H9 (cell line): ENCODE measurements around the gene ARHGAP31. TPM values are rescaled to one million over a fixed set of nuclear protein-coding genes. Genes with fewer than 3 reads are reported as not detected.
A peak's percentile ranks its signal among the peaks of the same experiment; 100 is the strongest.

Source experiments
- DNase-seq: peaks from one replicate; pipeline ENCODE4 v3.0.0-alpha.2; 2017
- H2AFZ ChIP-seq: one replicate; pipeline ENCODE4 v1.6.1; 2013; ENCODE audit warnings: mild to moderate bottlenecking, low read length, control low read depth, moderate library complexity
- H2AK5ac ChIP-seq: 2 replicates; pipeline ENCODE4 v1.6.1; 2013; ENCODE audit warnings: low read length, control low read depth, mixed read lengths; ENCODE audit not compliant: insufficient read length
- H2BK120ac ChIP-seq: one replicate; pipeline ENCODE4 v1.6.1; 2013; ENCODE audit warnings: low read depth, mild to moderate bottlenecking, low read length, control low read depth, inconsistent platforms; ENCODE audit not compliant: poor library complexity, severe bottlenecking
- H2BK12ac ChIP-seq: 2 replicates; pipeline ENCODE4 v1.6.1; 2013; ENCODE audit warnings: low read length, control low read depth, mixed read lengths, low read depth; ENCODE audit not compliant: insufficient read length
- H2BK15ac ChIP-seq: 2 replicates; pipeline ENCODE4 v1.6.1; 2013; ENCODE audit warnings: low read depth, low read length, control low read depth
- H2BK20ac ChIP-seq: one replicate; pipeline ENCODE4 v1.6.1; 2013; ENCODE audit warnings: low read depth, mild to moderate bottlenecking, low read length, control low read depth, inconsistent platforms; ENCODE audit not compliant: poor library complexity, severe bottlenecking
- H2BK5ac ChIP-seq: 2 replicates; pipeline ENCODE4 v1.6.1; 2013; ENCODE audit warnings: low read length, control low read depth, mixed read lengths; ENCODE audit not compliant: insufficient read length
- H3K14ac ChIP-seq: 2 replicates; pipeline ENCODE4 v1.6.1; 2013; ENCODE audit warnings: low read length, control low read depth; ENCODE audit not compliant: insufficient read depth
- H3K18ac ChIP-seq: 2 replicates; pipeline ENCODE4 v1.6.1; 2013; ENCODE audit warnings: low read depth, mild to moderate bottlenecking, mixed read lengths, low read length, control low read depth; ENCODE audit not compliant: insufficient read length
- H3K23ac ChIP-seq: 2 replicates; pipeline ENCODE4 v1.6.1; 2013; ENCODE audit warnings: low read length, control low read depth, mixed read lengths, low read depth; ENCODE audit not compliant: insufficient read length
- H3K23me2 ChIP-seq: 2 replicates; pipeline ENCODE4 v1.6.1; 2013; ENCODE audit warnings: low read depth, mild to moderate bottlenecking, mixed read lengths, low read length, control low read depth; ENCODE audit not compliant: insufficient read length, poor library complexity, severe bottlenecking
- H3K27ac ChIP-seq: 2 replicates; pipeline ENCODE4 v1.5.1; 2013; ENCODE audit warnings: low read length, control low read depth, mixed read lengths, low read depth; ENCODE audit not compliant: insufficient read length
- H3K27me3 ChIP-seq: 2 replicates; pipeline ENCODE4 v1.6.1; 2013; ENCODE audit warnings: low read length, control low read depth, inconsistent platforms; ENCODE audit not compliant: insufficient read depth
- H3K4ac ChIP-seq: 2 replicates; pipeline ENCODE4 v1.6.1; 2013; ENCODE audit warnings: low read depth, mild to moderate bottlenecking, control low read depth, inconsistent platforms, low read length, moderate library complexity
- H3K4me1 ChIP-seq: 2 replicates; pipeline ENCODE4 v1.6.1; 2013; ENCODE audit warnings: low read length, control low read depth, inconsistent platforms; ENCODE audit not compliant: insufficient read depth
- H3K4me2 ChIP-seq: 2 replicates; pipeline ENCODE4 v1.6.1; 2013; ENCODE audit warnings: low read length, control low read depth, mixed read lengths; ENCODE audit not compliant: insufficient read length, insufficient read depth
- H3K56ac ChIP-seq: 2 replicates; pipeline ENCODE4 v1.6.1; 2013; ENCODE audit warnings: low read depth, mild to moderate bottlenecking, mixed read lengths, low read length, control low read depth; ENCODE audit not compliant: insufficient read length
- H3K79me1 ChIP-seq: 2 replicates; pipeline ENCODE4 v1.6.1; 2013; ENCODE audit warnings: low read depth, mild to moderate bottlenecking, moderate library complexity, low read length, control low read depth, inconsistent platforms; ENCODE audit not compliant: insufficient read depth, poor library complexity, severe bottlenecking
- H3K79me2 ChIP-seq: 2 replicates; pipeline ENCODE4 v1.6.1; 2013; ENCODE audit warnings: low read length, control low read depth, inconsistent platforms; ENCODE audit not compliant: insufficient read depth
- H3K9ac ChIP-seq: 2 replicates; pipeline ENCODE4 v1.6.1; 2013; ENCODE audit warnings: low read length, control low read depth, mixed read lengths; ENCODE audit not compliant: insufficient read length; ENCODE audit errors: extremely low read depth
- H3K9me3 ChIP-seq: one replicate; pipeline ENCODE4 v1.6.1; 2013; ENCODE audit warnings: low read depth, low read length, inconsistent platforms; ENCODE audit not compliant: control insufficient read depth
- H3T11ph ChIP-seq: one replicate; pipeline ENCODE4 v1.6.1; 2013; ENCODE audit warnings: mild to moderate bottlenecking, low read length, control low read depth, inconsistent platforms
- H4K20me1 ChIP-seq: one replicate; pipeline ENCODE4 v1.6.1; 2013; ENCODE audit not compliant: control insufficient read depth, insufficient read length, insufficient read depth
- H4K5ac ChIP-seq: 2 replicates; pipeline ENCODE4 v1.6.1; 2013; ENCODE audit warnings: low read depth, mild to moderate bottlenecking, mixed read lengths, low read length, control low read depth; ENCODE audit not compliant: insufficient read length
- H4K8ac ChIP-seq: replicated peaks from 2 replicates; pipeline ENCODE4 v1.6.1; 2013; ENCODE audit warnings: low read length, control low read depth, mixed read lengths, low read depth; ENCODE audit not compliant: insufficient read length
- H4K91ac ChIP-seq: 2 replicates; pipeline ENCODE4 v1.6.1; 2013; ENCODE audit warnings: low read depth, mild to moderate bottlenecking, moderate library complexity, mixed read lengths, low read length, control low read depth; ENCODE audit not compliant: insufficient read length
- H3K27ac Mint-ChIP-seq, 3 experiments: 2 replicates in 2 of 3; 3 replicates in 1 of 3; pipeline ENCODE4 v1.8.0; 2020 to 2021; ENCODE audit warnings: mixed read lengths in 3 of 3, mild to moderate bottlenecking in 1 of 3, moderate library complexity in 1 of 3
- H3K27me3 Mint-ChIP-seq: 2 replicates; pipeline ENCODE4 v1.8.0; 2021; ENCODE audit warnings: low read depth, mild to moderate bottlenecking, moderate library complexity, mixed read lengths
- H3K36me3 Mint-ChIP-seq, 3 experiments: 2 replicates in 2 of 3; 3 replicates in 1 of 3; pipeline ENCODE4 v1.8.0; 2020 to 2021; ENCODE audit warnings: low read depth in 3 of 3, mixed read lengths in 3 of 3; ENCODE audit not compliant: insufficient read depth in 1 of 3
- H3K4me1 Mint-ChIP-seq, 2 experiments: 2 replicates each; pipeline ENCODE4 v1.8.0; 2020; ENCODE audit warnings: mixed read lengths in 2 of 2
- H3K4me3 Mint-ChIP-seq, 2 experiments: 2 replicates in 1 of 2; 3 replicates in 1 of 2; pipeline ENCODE4 v1.8.0; 2020 to 2021; ENCODE audit warnings: mild to moderate bottlenecking in 2 of 2, mixed read lengths in 2 of 2, moderate library complexity in 1 of 2
- H3K9me3 Mint-ChIP-seq, 2 experiments: 2 replicates in 1 of 2; 3 replicates in 1 of 2; pipeline ENCODE4 v1.8.0; 2020; ENCODE audit warnings: mild to moderate bottlenecking in 2 of 2, mixed read lengths in 2 of 2, moderate library complexity in 1 of 2
- CTCF ChIP-seq: fragments of 200-600 bp; sonication (generic); conservative IDR thresholded peaks from 3 replicates; pipeline ENCODE4 v1.8.0; 2021; ENCODE audit warnings: antibody characterized with exemption, mild to moderate bottlenecking
- WGBS: extraction: QIAGEN DNeasy Blood & Tissue Kit; methylation state at CpG from one replicate; pipeline ENCODE4 v1.1.7; 2013; ENCODE audit warnings: missing lambda C conversion rate, low lambda C conversion rate, mixed read lengths; ENCODE audit not compliant: insufficient read length; ENCODE audit errors: extremely low coverage; 5-methylcytosine and 5-hydroxymethylcytosine counted together
- total RNA-seq: library from RNA; stranded (reverse); gene quantifications from 2 replicates; pipeline ENCODE4 v1.2.1, GENCODE V29; 2021

Gene ARHGAP31
- total RNA-seq, 1 experiment from 2014 or later: 2.2 TPM

GRCh38 chr3:119343719-119344118 is 49.5 kb downstream of the ARHGAP31 start:
- no CpG with 5 or more reads among the region's 5 CpGs for WGBS
- H4K91ac ChIP-seq: no peak overlapping the region
- H3K27me3 ChIP-seq: no peaks in the 10 kb centered on the region
- H2BK12ac ChIP-seq: no peak overlapping the region
- H4K8ac ChIP-seq: no peak overlapping the region
- H2BK15ac ChIP-seq: no peak overlapping the region
- H3K4me1 ChIP-seq: peaks cover 3% of the 10 kb centered on the region; the same call in 1 of the 2 replicates
- Mint-ChIP-seq H3K36me3 (peaks cover 0 to 8% (median 4%) of the 10 kb centered on the region in 3 experiments; a peak in 3 of 7 replicates), H3K27ac (peak overlapping the region in 1 of 3 experiments; percentile 93; a peak in 2 of 7 replicates), H3K9me3 (peaks cover 7 to 10% of the 10 kb centered on the region in 2 experiments; a peak in 4 of 5 replicates), H3K27me3 (peaks cover 14% of the 10 kb centered on the region), H3K4me3 (no peak overlapping the region), H3K4me1 (peaks cover 35 to 41% of the 10 kb centered on the region in 2 experiments)
- H3K4ac ChIP-seq: no peak overlapping the region
- H3K56ac ChIP-seq: no peak overlapping the region
- no peak overlapping the region for H3K23ac ChIP-seq
- H3K18ac ChIP-seq: no peak overlapping the region
- no peak overlapping the region for H2BK20ac ChIP-seq
- no peak overlapping the region for H3K14ac ChIP-seq
- no peak overlapping the region for H2AK5ac ChIP-seq
- H3K4me2 ChIP-seq: no peak overlapping the region
- 0 out of 3 replicates have a peak, but pooled peaks have one; percentile 12 for TF ChIP-seq CTCF
- H3K9me3 ChIP-seq: no peaks in the 10 kb centered on the region
- H2AFZ ChIP-seq: no peak overlapping the region
- no peak overlapping the region for H3K27ac ChIP-seq
- no peak overlapping the region for H2BK120ac ChIP-seq
- no peaks in the 10 kb centered on the region for H4K20me1 ChIP-seq
- no peak overlapping the region for H3K9ac ChIP-seq
- H2BK5ac ChIP-seq: no peak overlapping the region
- H4K5ac ChIP-seq: no peak overlapping the region
- H3K79me1 ChIP-seq: no peaks in the 10 kb centered on the region
- H3K79me2 ChIP-seq: no peaks in the 10 kb centered on the region
- H3K23me2 ChIP-seq: no peaks in the 10 kb centered on the region
- H3T11ph ChIP-seq: no peak overlapping the region
- no peak for DNase-seq
